Sigmoid colon (tissue), 7 donors: ENCODE results near the gene JAZF1. TPM values are rescaled to one million over a fixed set of nuclear protein-coding genes. Genes with fewer than 3 reads are reported as not detected.

Experiments
- DNase-seq: peaks from one replicate; pipeline ENCODE4 v3.0.0-alpha.2; 2019
- H3K27ac ChIP-seq, 4 donors: fragments of 200-600 bp; sonication (generic); one replicate each; pipeline ENCODE4 v1.5.1; 2016 to 2019; ENCODE audit warnings: mild to moderate bottlenecking in 1 of 4
- H3K27me3 ChIP-seq, 3 donors: fragments of 200-600 bp; sonication (generic); one replicate each; pipeline ENCODE4 v1.5.1; 2019; ENCODE audit warnings: mild to moderate bottlenecking in 1 of 3
- H3K36me3 ChIP-seq, 4 donors: fragments of 200-600 bp; sonication (generic); one replicate each; pipeline ENCODE4 v1.5.1; 2016 to 2019
- H3K4me1 ChIP-seq, 4 donors: fragments of 200-600 bp; sonication (generic); one replicate each; pipeline ENCODE4 v1.5.1; 2017 to 2019
- H3K4me3 ChIP-seq, 4 donors: fragments of 200-600 bp; sonication (generic); one replicate each; pipeline ENCODE4 v1.5.1; 2017 to 2019; ENCODE audit warnings: mild to moderate bottlenecking in 2 of 4, moderate library complexity in 1 of 4
- H3K9me3 ChIP-seq, 4 donors: fragments of 200-600 bp in 3 of 4; sonication (generic) in 3 of 4; one replicate each; pipeline versions ENCODE4 v1.5.1 to v1.6.1; 2013 to 2019
- EP300 ChIP-seq, 4 donors: sonication (generic); formaldehyde crosslinking; IDR thresholded peaks; one replicate each; pipeline ENCODE4 v1.6.1; 2017; ENCODE audit warnings: antibody characterized with exemption in 4 of 4
- POLR2A ChIP-seq, 2 donors: fragments of 450-650 bp; IDR thresholded peaks; one replicate each; pipeline ENCODE4 v1.6.1; 2016; ENCODE audit warnings: antibody characterized with exemption in 2 of 2, mild to moderate bottlenecking in 2 of 2, moderate library complexity in 2 of 2
- POLR2AphosphoS5 ChIP-seq, 4 donors: sonication (generic); formaldehyde crosslinking; IDR thresholded peaks; one replicate each; pipeline ENCODE4 v1.6.1; 2017; ENCODE audit warnings: antibody characterized with exemption in 4 of 4
- WGBS, 2 donors: extraction: QIAGEN DNeasy Blood & Tissue Kit; methylation state at CpG; one replicate each; pipeline ENCODE4 v1.1.7; 2013; 5-methylcytosine and 5-hydroxymethylcytosine counted together
- intact Hi-C: fragments of 100-400 bp; cut with DNase I; formaldehyde crosslinking; loops from one replicate; pipeline ENCODE4 v1.15.1; 2023
- polyA plus RNA-seq, 3 donors: library from polyadenylated mRNA; stranded (reverse); fragments of 200-250 nt; gene quantifications; one replicate each; pipeline ENCODE4 v1.2.3, GENCODE V29; 2013
- total RNA-seq, 4 donors: library from RNA; depleted of rRNA; stranded (reverse); fragments of >200 nt; gene quantifications; one replicate each; pipeline ENCODE4 v1.1.0, GENCODE V29; 2016
- TF ChIP-seq, protein P1 (sequence below), 4 experiments: fragments of 450-650 bp in 3 of 4; fragments of 200-600 bp in 1 of 4; IDR thresholded peaks; one replicate each; pipeline ENCODE4 v1.5.1; 2016 to 2019; ENCODE audit warnings: antibody characterized with exemption in 4 of 4, mild to moderate bottlenecking in 3 of 4, moderate library complexity in 2 of 4
- donor health status: healthy with polysubstance abuse.
- donor health status: Bipolar disorder and iron deficiency.
- donor health status: healthy.

The JAZF1 gene
- total and polyA plus RNA-seq, 7 donors, result 4.2 to 59.6 (median 46.4) TPM

DNA sequence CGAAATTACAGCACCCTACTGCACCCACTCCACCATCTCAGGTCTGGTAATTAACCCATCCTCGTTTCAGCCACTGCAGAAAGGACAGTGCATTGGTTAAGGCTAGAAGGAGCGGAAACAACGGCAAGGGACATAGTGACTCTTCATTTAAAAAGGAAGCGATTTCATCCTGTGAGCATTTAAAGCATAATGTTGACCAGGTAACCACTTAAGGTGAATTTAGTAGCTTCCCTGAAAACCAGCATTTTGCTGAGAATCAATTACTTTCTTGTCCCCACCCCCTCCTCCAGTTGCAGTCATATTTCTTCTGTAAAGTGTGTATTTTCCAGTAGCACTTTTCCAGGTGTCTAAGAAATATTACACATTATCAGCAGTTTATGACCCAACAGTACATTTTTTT is 821 bp upstream of the JAZF1 start:
- H3K9me3 ChIP-seq, result no peaks in the 10 kb centered on the region
- H3K27ac ChIP-seq, result peak overlapping the region; percentile 87 to 95 (median 94)
- no peaks in the 10 kb centered on the region for H3K36me3 ChIP-seq
- peaks cover 0 to 47% (median 41%) of the 10 kb centered on the region in 4 donors for H3K4me1 ChIP-seq
- H3K27me3 ChIP-seq, result no peaks in the 10 kb centered on the region
- DNase-seq, result no peak
- intact Hi-C loops, result loop anchor here (5.0 to 10.0 kb wide), 5 partner anchors 91 to 517 kb away; partner anchors contain the start of gene HIBADH
- no peak overlapping the region for H3K4me3 ChIP-seq
- no peak for TF ChIP-seq POLR2AphosphoS5 (IDR thresholded peaks at IDR 0.05)
- TF ChIP-seq, protein P1, sequence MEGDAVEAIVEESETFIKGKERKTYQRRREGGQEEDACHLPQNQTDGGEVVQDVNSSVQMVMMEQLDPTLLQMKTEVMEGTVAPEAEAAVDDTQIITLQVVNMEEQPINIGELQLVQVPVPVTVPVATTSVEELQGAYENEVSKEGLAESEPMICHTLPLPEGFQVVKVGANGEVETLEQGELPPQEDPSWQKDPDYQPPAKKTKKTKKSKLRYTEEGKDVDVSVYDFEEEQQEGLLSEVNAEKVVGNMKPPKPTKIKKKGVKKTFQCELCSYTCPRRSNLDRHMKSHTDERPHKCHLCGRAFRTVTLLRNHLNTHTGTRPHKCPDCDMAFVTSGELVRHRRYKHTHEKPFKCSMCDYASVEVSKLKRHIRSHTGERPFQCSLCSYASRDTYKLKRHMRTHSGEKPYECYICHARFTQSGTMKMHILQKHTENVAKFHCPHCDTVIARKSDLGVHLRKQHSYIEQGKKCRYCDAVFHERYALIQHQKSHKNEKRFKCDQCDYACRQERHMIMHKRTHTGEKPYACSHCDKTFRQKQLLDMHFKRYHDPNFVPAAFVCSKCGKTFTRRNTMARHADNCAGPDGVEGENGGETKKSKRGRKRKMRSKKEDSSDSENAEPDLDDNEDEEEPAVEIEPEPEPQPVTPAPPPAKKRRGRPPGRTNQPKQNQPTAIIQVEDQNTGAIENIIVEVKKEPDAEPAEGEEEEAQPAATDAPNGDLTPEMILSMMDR (IDR thresholded peaks at IDR 0.05), result no peak
- no peak for TF ChIP-seq EP300 (IDR thresholded peaks at IDR 0.05)
- TF ChIP-seq POLR2A (IDR thresholded peaks at IDR 0.05), result no peak
- WGBS, 2 donors, result 70 to 84% methylated on average over 5 of the region's 5 CpGs

DNA sequence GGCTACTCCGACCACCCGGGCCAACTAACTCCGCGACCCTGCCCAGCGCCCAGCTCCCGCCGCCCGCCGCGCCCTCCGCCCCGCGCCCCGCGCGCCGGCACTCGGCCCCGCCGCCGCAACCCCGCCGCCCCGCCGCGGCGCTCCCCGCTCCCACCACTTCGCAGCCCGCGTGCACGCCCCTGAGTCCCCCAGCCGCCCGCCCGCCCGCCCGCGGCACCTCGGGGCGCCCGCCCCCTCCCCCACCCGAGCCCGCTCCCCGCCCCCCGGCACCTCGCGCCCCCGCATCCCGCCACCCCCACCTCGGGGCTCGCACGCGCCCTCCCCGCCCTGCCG is 598 bp downstream of the JAZF1 start:
- 1% methylated on average over 54 to 55 of the region's 55 CpGs for WGBS, 2 donors
- no peak for DNase-seq
- Histone ChIP-seq H3K9me3 (no peaks in the 10 kb centered on the region), H3K36me3 (no peaks in the 10 kb centered on the region), H3K27ac (peak overlapping the region; percentile 87 to 95 (median 94)), H3K4me1 (peaks cover 0 to 62% (median 49%) of the 10 kb centered on the region in 4 donors), H3K4me3 (peak overlapping the region; percentile 87 to 94 (median 91)), H3K27me3 (no peaks in the 10 kb centered on the region)
- intact Hi-C loops, result loop anchor here (5.0 to 10.0 kb wide), 5 partner anchors 92 to 515 kb away; partner anchors contain the start of gene HIBADH
- TF ChIP-seq POLR2A (IDR thresholded peaks at IDR 0.05), result no peak

DNA sequence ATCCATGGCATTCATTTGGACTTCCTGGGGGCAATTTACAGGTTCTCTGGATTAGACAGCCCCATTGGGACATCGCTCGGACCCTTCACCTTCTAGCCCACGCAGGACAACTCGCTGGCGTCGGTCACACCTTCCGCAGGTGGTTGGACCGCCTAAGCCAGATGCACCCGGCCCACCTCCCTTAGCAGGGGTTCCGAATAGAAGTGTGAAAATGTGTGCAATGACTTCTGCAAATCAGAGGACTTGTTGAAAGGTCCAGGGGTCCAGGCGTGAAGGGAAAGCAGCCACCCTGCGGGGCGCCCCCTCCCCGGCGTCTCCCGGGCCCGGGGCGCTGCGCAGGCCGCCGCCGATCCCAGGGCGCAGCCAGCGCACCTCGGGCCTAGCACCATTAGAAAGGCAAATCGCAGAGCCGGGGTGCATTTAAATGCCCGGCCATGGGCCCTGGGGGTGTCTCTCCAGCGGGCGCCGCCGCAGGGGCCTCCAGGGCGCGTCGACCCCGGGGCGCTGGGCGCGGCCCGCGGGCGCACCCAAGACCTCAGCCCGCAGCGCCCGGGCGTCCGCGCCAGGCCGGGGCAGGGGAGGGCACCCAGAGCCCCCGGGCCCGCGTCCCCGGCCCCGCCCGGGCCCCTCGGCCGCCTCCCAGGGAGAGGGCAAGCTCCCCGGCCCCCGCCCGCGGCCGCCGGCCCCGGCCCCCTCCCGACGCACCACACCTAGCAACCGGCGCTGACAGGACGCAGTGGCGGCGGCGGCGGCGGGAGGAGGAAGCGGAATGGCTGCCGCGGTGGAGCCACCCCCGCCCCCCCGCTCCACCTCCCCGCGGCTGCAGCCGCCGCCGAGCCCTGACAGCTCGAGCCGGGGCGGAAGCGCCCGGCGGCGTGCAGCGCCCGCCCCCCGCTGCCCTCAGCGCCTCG is 1.2 kb downstream of the JAZF1 start:
- peak; percentile 84 for DNase-seq
- TF ChIP-seq, protein P1 (IDR thresholded peaks at IDR 0.05), result no peak
- peak in 2 of 4 donors; percentile 28 to 36 for TF ChIP-seq POLR2AphosphoS5 (IDR thresholded peaks at IDR 0.05)
- intact Hi-C loops, result loop anchor here (5.0 to 10.0 kb wide), 7 partner anchors 72 to 985 kb away; partner anchors contain the start of gene HIBADH

DNA sequence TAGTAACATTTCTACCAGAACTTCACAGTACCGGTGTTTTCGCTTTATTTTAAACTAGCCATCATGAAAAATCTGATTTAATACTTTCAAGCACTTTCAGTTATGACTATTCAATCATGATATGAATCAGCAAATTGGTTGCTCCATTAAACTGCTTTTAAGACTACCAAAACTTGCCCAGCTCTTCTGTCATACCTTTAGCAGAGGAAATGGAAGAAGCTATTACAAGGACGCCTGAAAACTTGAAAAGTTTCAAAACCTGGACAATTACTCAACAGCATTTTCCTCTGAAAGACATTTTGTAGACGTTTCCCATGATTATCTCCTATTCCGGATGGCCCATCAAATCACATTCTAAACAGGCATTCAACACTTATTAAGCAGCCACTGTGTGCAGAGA is 2.0 kb downstream of the JAZF1 start:
- no peaks in the 10 kb centered on the region for H3K9me3 ChIP-seq
- peak overlapping the region; percentile 56 to 94 (median 88) for H3K4me3 ChIP-seq
- 61 to 74% methylated on average over 5 of the region's 5 CpGs for WGBS, 2 donors
- intact Hi-C loops, result loop anchor here (5.0 to 10.0 kb wide), 2 partner anchors 71 to 984 kb away; no protein-coding TSS in a partner anchor
- no peaks in the 10 kb centered on the region for H3K27me3 ChIP-seq
- no peak for DNase-seq
- TF ChIP-seq POLR2A (IDR thresholded peaks at IDR 0.05) (no peak), POLR2AphosphoS5 (IDR thresholded peaks at IDR 0.05) (no peak), EP300 (IDR thresholded peaks at IDR 0.05) (no peak)
- TF ChIP-seq, protein P1 (IDR thresholded peaks at IDR 0.05), result no peak
- H3K4me1 ChIP-seq, result peaks cover 0 to 71% (median 59%) of the 10 kb centered on the region in 4 donors
- H3K27ac ChIP-seq, result peak overlapping the region; percentile 87 to 95 (median 94)
- H3K36me3 ChIP-seq, result no peaks in the 10 kb centered on the region

More for the DNA sequence above, 1.2 kb downstream of the JAZF1 start:
- Histone ChIP-seq H3K4me1 (peaks cover 0 to 64% (median 55%) of the 10 kb centered on the region in 4 donors), H3K36me3 (no peaks in the 10 kb centered on the region), H3K27me3 (no peaks in the 10 kb centered on the region), H3K27ac (peak overlapping the region; percentile 87 to 95 (median 94)), H3K9me3 (no peaks in the 10 kb centered on the region), H3K4me3 (peak overlapping the region; percentile 56 to 94 (median 88))
- 1 to 2% methylated on average over 95 to 96 of the region's 96 CpGs for WGBS, 2 donors

DNA sequence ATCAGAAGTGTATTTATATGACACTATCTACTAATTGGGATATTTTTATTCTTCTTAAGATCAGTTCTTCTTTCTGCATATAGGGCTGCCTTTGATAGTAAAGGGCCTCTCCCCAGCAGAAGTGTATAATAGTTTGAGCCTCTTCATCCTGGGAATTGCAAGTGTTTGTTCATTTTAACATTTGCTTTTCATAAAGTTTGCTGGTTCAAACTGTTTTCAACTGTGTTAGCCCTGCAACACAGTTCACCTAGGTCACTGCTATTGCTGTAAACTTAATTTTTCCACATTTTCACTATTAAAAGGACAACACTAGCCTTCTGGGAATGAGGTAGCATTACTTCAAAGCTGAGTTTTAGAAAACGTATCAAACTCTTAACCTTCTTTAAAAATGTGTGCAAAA is 2.8 kb downstream of the JAZF1 start:
- Histone ChIP-seq H3K36me3 (no peaks in the 10 kb centered on the region), H3K27me3 (no peaks in the 10 kb centered on the region), H3K9me3 (no peaks in the 10 kb centered on the region), H3K4me1 (peaks cover 0 to 79% (median 60%) of the 10 kb centered on the region in 4 donors), H3K4me3 (no peak overlapping the region), H3K27ac (peak overlapping the region in 3 of 4 donors; percentile 94 to 95 (median 94))
- intact Hi-C loops, result loop anchor here (5.0 to 10.0 kb wide), 2 partner anchors 71 to 983 kb away; no protein-coding TSS in a partner anchor
- TF ChIP-seq, protein P1 (IDR thresholded peaks at IDR 0.05), result no peak
- TF ChIP-seq EP300 (IDR thresholded peaks at IDR 0.05), result no peak
- TF ChIP-seq POLR2A (IDR thresholded peaks at IDR 0.05), result no peak
- WGBS, 2 donors, result 87 to 94% methylated on average over 1 of the region's 1 CpG
- no peak for DNase-seq
